HEK293T (cell line): ENCODE data around the gene SLC25A11.

Experiments used
- CTCF ChIA-PET: fragments of 350-600 bp; formaldehyde crosslinking; extraction: SDS; loops from one replicate; lab custom pipeline; 2021; ENCODE audit warnings: antibody characterized with exemption, inconsistent platforms; lab: Yijun Ruan, JAX
- POLR2A ChIA-PET: fragments of 350-600 bp; formaldehyde crosslinking; extraction: SDS; loops from one replicate; lab custom pipeline; 2020; ENCODE audit warnings: antibody characterized with exemption, inconsistent platforms; lab: Yijun Ruan, JAX
- DNase-seq: peaks from one replicate; pipeline ENCODE4 v3.0.0; 2012; ENCODE audit warnings: mixed read lengths; ENCODE audit errors: extremely low spot score
- ARNT ChIP-seq: fragments of 450-650 bp; IDR thresholded peaks from 2 replicates; pipeline ENCODE4 v1.6.1; 2017; ENCODE audit warnings: mild to moderate bottlenecking
- BHLHE40 ChIP-seq: fragments of 450-650 bp; IDR thresholded peaks from 2 replicates; pipeline ENCODE4 v1.6.1; 2016; ENCODE audit warnings: mild to moderate bottlenecking, moderate library complexity, borderline replicate concordance
- CTBP1 ChIP-seq: fragments of 450-650 bp; IDR thresholded peaks from 2 replicates; pipeline ENCODE4 v1.6.1; 2016; ENCODE audit warnings: borderline replicate concordance
- ELF4 ChIP-seq: fragments of 450-650 bp; IDR thresholded peaks from 2 replicates; pipeline ENCODE4 v1.6.1; 2017; ENCODE audit warnings: antibody characterized with exemption
- FOXA1 ChIP-seq: fragments of 450-650 bp; IDR thresholded peaks from 2 replicates; pipeline ENCODE4 v1.6.1; 2016; ENCODE audit warnings: mild to moderate bottlenecking
- FOXK2 ChIP-seq: fragments of 450-650 bp; IDR thresholded peaks from 2 replicates; pipeline ENCODE4 v1.6.1; 2016; ENCODE audit warnings: mild to moderate bottlenecking
- FOXM1 ChIP-seq: fragments of 450-650 bp; IDR thresholded peaks from 2 replicates; pipeline ENCODE4 v1.6.1; 2017; ENCODE audit warnings: mild to moderate bottlenecking, borderline replicate concordance
- HDGF ChIP-seq: fragments of 450-650 bp; IDR thresholded peaks from 2 replicates; pipeline ENCODE4 v1.6.1; 2017; ENCODE audit warnings: antibody characterized with exemption, borderline replicate concordance
- L3MBTL2 ChIP-seq: fragments of 450-650 bp; conservative IDR thresholded peaks from 2 replicates; pipeline ENCODE4 v1.6.1; 2016; ENCODE audit warnings: mild to moderate bottlenecking
- LEF1 ChIP-seq: fragments of 450-650 bp; IDR thresholded peaks from 2 replicates; pipeline ENCODE4 v1.6.1; 2017; ENCODE audit warnings: mild to moderate bottlenecking, borderline replicate concordance
- NFRKB ChIP-seq: fragments of 450-650 bp; IDR thresholded peaks from 2 replicates; pipeline ENCODE4 v1.6.1; 2016; ENCODE audit warnings: mild to moderate bottlenecking, moderate library complexity
- PKNOX1 ChIP-seq: fragments of 450-650 bp; IDR thresholded peaks from 2 replicates; pipeline ENCODE4 v1.6.1; 2016
- SP1 ChIP-seq: fragments of 450-650 bp; IDR thresholded peaks from 2 replicates; pipeline ENCODE4 v1.6.1; 2017
- SUZ12 ChIP-seq: fragments of 450-650 bp; IDR thresholded peaks from 2 replicates; pipeline ENCODE4 v1.6.1; 2016; ENCODE audit warnings: mild to moderate bottlenecking
- TARDBP ChIP-seq: fragments of 450-650 bp; IDR thresholded peaks from 2 replicates; pipeline ENCODE4 v1.6.1; 2016
- ZNF384 ChIP-seq: fragments of 450-650 bp; IDR thresholded peaks from 2 replicates; pipeline ENCODE4 v1.6.1; 2016

SLC25A11 gene

GRCh38 chr17:4899341-4900230, 40.3 kb downstream of the SLC25A11 start, which contains the start of gene C17orf107:
Gene C17orf107 (plus strand): TSS chr17:4899536. CDS start chr17:4899763, 227 bp downstream.
- ChIA-PET CTCF (no interaction called here), POLR2A (interaction anchor here (1.2 kb wide), 2 partner anchors 10 to 68 kb away, joined by 3 to 4 read pairs; partner anchors contain the start of gene SPAG7)
- no peak for DNase-seq
- TF ChIP-seq L3MBTL2 (no peak), ZNF384 (no peak), CTBP1 (no peak), BHLHE40 (no peak), FOXM1 (no peak), SUZ12 (no peak), NFRKB (no peak), FOXA1 (no peak), LEF1 (no peak), HDGF (no peak), PKNOX1 (no peak)

GRCh38 chr17:4898927-4899326, 40.9 kb downstream of the SLC25A11 start:
- no peak for TF ChIP-seq SUZ12
- no peak for TF ChIP-seq LEF1
- TF ChIP-seq CTBP1, result no peak
- TF ChIP-seq PKNOX1, result no peak
- no peak for TF ChIP-seq L3MBTL2
- TF ChIP-seq FOXK2, result no peak
- no peak for TF ChIP-seq SP1
- TF ChIP-seq ZNF384, result no peak
- TF ChIP-seq TARDBP, result no peak
- TF ChIP-seq FOXM1, result no peak
- TF ChIP-seq ARNT, result no peak
- no peak for DNase-seq
- ChIA-PET POLR2A (no interaction called here), CTCF (no interaction called here)

- ChIA-PET CTCF (no interaction called here), POLR2A (no interaction called here)
These were observed 41.5 kb downstream of the SLC25A11 start for GRCh38 chr17:4898351-4898750.

GRCh38 chr17:4897785-4898184, 42.1 kb downstream of the SLC25A11 start:
- DNase-seq, result no peak
- CTCF ChIA-PET, result no interaction called here
- POLR2A ChIA-PET, result no interaction called here
- no peak for TF ChIP-seq NFRKB
- TF ChIP-seq HDGF, result no peak
- TF ChIP-seq LEF1, result no peak
- no peak for TF ChIP-seq SP1
- TF ChIP-seq BHLHE40, result no peak
- TF ChIP-seq TARDBP, result no peak
- TF ChIP-seq SUZ12, result no peak
- no peak for TF ChIP-seq ARNT
- TF ChIP-seq ELF4, result no peak
- no peak for TF ChIP-seq L3MBTL2
- no peak for TF ChIP-seq FOXK2

More at GRCh38 chr17:4898351-4898750, 41.5 kb downstream of the SLC25A11 start:
- TF ChIP-seq TARDBP, result no peak
- no peak for TF ChIP-seq ELF4
- TF ChIP-seq L3MBTL2, result no peak
- no peak for TF ChIP-seq CTBP1
- no peak for DNase-seq

GRCh38 chr17:4897198-4897687, 42.6 kb downstream of the SLC25A11 start:
- CTCF ChIA-PET, result no interaction called here
- no peak for DNase-seq
- POLR2A ChIA-PET, result no interaction called here
- TF ChIP-seq SUZ12, result no peak
- TF ChIP-seq CTBP1, result no peak

GRCh38 chr17:4896332-4897197, 43.3 kb downstream of the SLC25A11 start:
- no peak for DNase-seq
- TF ChIP-seq CTBP1, result no peak
- TF ChIP-seq SUZ12, result no peak
- TF ChIP-seq BHLHE40, result no peak
- no peak for TF ChIP-seq NFRKB
- CTCF ChIA-PET, result interaction anchor here (0.5 to 0.6 kb wide), 2 partner anchors 183 to 644 kb away, joined by 3 read pairs; no protein-coding TSS in a partner anchor
- POLR2A ChIA-PET, result no interaction called here
